Astrocyte (in vitro differentiated cells and primary cell): ENCODE data around the gene NAALADL1. TPM values are rescaled to one million over a fixed set of nuclear protein-coding genes. Genes with fewer than 3 reads are reported as not detected.

Source experiments
- DNase-seq: peaks from one replicate; pipeline ENCODE4 v3.0.0-alpha.2; 2010; ENCODE audit warnings: low read depth
- FAIRE-seq: peaks from 2 replicates; lab custom pipeline; 2011; peaks lifted over from hg19 to GRCh38; lab: Jason Lieb, UNC
- H2AFZ ChIP-seq: 2 replicates; pipeline ENCODE4 v1.6.0; 2012; ENCODE audit warnings: low read depth, low read length, inconsistent platforms
- H3K27ac ChIP-seq: 2 replicates; pipeline ENCODE4 v1.5.1; 2011; ENCODE audit warnings: low read depth, low read length, inconsistent platforms
- H3K27me3 ChIP-seq: 2 replicates; pipeline ENCODE4 v1.6.0; 2011; ENCODE audit warnings: low read length, inconsistent platforms; ENCODE audit not compliant: insufficient read depth
- H3K36me3 ChIP-seq: 2 replicates; pipeline ENCODE4 v1.5.1; 2011; ENCODE audit warnings: low read length, inconsistent platforms; ENCODE audit not compliant: insufficient read depth
- H3K4me1 ChIP-seq: 2 replicates; pipeline ENCODE4 v1.5.1; 2011; ENCODE audit warnings: low read length, inconsistent platforms; ENCODE audit not compliant: insufficient read depth
- H3K4me2 ChIP-seq: 2 replicates; pipeline ENCODE4 v1.6.0; 2012; ENCODE audit warnings: low read length, inconsistent platforms
- H3K4me3 ChIP-seq: 2 replicates; pipeline ENCODE4 v1.5.1; 2011; ENCODE audit warnings: low read depth, mild to moderate bottlenecking, low read length, inconsistent platforms; ENCODE audit not compliant: insufficient read depth
- H3K79me2 ChIP-seq: 2 replicates; pipeline ENCODE4 v1.6.0; 2012; ENCODE audit warnings: mild to moderate bottlenecking, low read length, inconsistent platforms; ENCODE audit not compliant: insufficient read depth
- H3K9ac ChIP-seq: 2 replicates; pipeline ENCODE4 v1.6.0; 2012; ENCODE audit warnings: mild to moderate bottlenecking, low read length, inconsistent platforms
- H3K9me3 ChIP-seq: 2 replicates; pipeline ENCODE4 v1.5.1; 2012; ENCODE audit warnings: low read depth, mild to moderate bottlenecking, low read length, inconsistent platforms; ENCODE audit not compliant: insufficient read depth
- H4K20me1 ChIP-seq: 2 replicates; pipeline ENCODE4 v1.6.0; 2012; ENCODE audit warnings: low read length, inconsistent platforms; ENCODE audit not compliant: insufficient read depth
- H3K27ac Mint-ChIP-seq: one replicate; pipeline ENCODE4 v1.8.0; 2021; ENCODE audit warnings: mild to moderate bottlenecking, mixed read lengths; ENCODE audit not compliant: unreplicated experiment
- H3K27me3 Mint-ChIP-seq: one replicate; pipeline ENCODE4 v1.8.0; 2021; ENCODE audit warnings: low read depth, mixed read lengths; ENCODE audit not compliant: unreplicated experiment
- H3K36me3 Mint-ChIP-seq: one replicate; pipeline ENCODE4 v1.8.0; 2021; ENCODE audit warnings: low read depth, mixed read lengths; ENCODE audit not compliant: unreplicated experiment
- H3K4me1 Mint-ChIP-seq: one replicate; pipeline ENCODE4 v1.8.0; 2021; ENCODE audit warnings: low read depth, mixed read lengths; ENCODE audit not compliant: unreplicated experiment
- H3K4me3 Mint-ChIP-seq: one replicate; pipeline ENCODE4 v1.8.0; 2021; ENCODE audit warnings: mild to moderate bottlenecking, moderate library complexity, mixed read lengths; ENCODE audit not compliant: unreplicated experiment
- H3K9me3 Mint-ChIP-seq: one replicate; pipeline ENCODE4 v1.8.0; 2021; ENCODE audit warnings: mild to moderate bottlenecking, mixed read lengths; ENCODE audit not compliant: unreplicated experiment
- EZH2 ChIP-seq: IDR thresholded peaks from 2 replicates; pipeline ENCODE4 v1.6.1; 2012; ENCODE audit warnings: mild to moderate bottlenecking, low read length, inconsistent platforms; ENCODE audit not compliant: insufficient read depth
- total RNA-seq: library from RNA; stranded (reverse); gene quantifications from 2 replicates; pipeline ENCODE4 v1.2.1, GENCODE V29; 2021
- TF ChIP-seq, protein P1 (sequence below): IDR thresholded peaks from 2 replicates; pipeline ENCODE4 v1.5.1; 2011; ENCODE audit warnings: low read depth, mild to moderate bottlenecking, inconsistent platforms, low read length, moderate library complexity; ENCODE audit not compliant: insufficient read depth

The NAALADL1 gene
- total RNA-seq, 1 donor from 2014 or later = not detected

DNA sequence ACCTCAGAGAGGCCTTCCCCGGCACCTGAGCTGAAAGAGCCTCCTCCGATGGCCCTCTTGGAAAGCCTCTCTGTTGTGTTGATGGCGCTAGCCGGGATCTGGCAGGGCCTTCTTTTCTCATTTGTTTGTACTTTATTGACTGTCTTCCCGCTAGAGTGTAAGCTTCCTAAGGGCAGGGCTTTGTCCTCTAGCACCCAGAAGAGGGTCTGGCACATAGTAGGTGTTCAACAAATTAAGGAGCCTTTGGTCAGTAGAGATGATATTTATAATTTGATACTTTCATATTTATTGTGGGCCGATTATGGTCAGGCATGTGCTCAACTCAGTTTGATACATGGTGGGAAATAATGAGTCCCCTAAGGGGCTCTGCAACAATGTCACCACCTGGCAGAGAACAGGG is 40.4 kb downstream of the NAALADL1 start:
- H3K4me2 ChIP-seq = no peak overlapping the region
- no peak overlapping the region for H3K4me3 Mint-ChIP-seq
- H3K9me3 ChIP-seq = no peaks in the 10 kb centered on the region
- H3K79me2 ChIP-seq = peaks cover 19% of the 10 kb centered on the region
- FAIRE-seq = no peak
- no peaks in the 10 kb centered on the region for H3K9me3 Mint-ChIP-seq
- H3K4me1 Mint-ChIP-seq = peaks cover 5% of the 10 kb centered on the region
- TF ChIP-seq, protein P1, sequence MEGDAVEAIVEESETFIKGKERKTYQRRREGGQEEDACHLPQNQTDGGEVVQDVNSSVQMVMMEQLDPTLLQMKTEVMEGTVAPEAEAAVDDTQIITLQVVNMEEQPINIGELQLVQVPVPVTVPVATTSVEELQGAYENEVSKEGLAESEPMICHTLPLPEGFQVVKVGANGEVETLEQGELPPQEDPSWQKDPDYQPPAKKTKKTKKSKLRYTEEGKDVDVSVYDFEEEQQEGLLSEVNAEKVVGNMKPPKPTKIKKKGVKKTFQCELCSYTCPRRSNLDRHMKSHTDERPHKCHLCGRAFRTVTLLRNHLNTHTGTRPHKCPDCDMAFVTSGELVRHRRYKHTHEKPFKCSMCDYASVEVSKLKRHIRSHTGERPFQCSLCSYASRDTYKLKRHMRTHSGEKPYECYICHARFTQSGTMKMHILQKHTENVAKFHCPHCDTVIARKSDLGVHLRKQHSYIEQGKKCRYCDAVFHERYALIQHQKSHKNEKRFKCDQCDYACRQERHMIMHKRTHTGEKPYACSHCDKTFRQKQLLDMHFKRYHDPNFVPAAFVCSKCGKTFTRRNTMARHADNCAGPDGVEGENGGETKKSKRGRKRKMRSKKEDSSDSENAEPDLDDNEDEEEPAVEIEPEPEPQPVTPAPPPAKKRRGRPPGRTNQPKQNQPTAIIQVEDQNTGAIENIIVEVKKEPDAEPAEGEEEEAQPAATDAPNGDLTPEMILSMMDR = no peak
- TF ChIP-seq EZH2 = no peak
- peaks cover 18% of the 10 kb centered on the region for H3K36me3 Mint-ChIP-seq
- H3K4me1 ChIP-seq = peaks cover 10% of the 10 kb centered on the region
- no peaks in the 10 kb centered on the region for H3K27me3 ChIP-seq
- no peaks in the 10 kb centered on the region for H3K36me3 ChIP-seq
- H3K27ac ChIP-seq = no peak overlapping the region
- DNase-seq = no peak
- H3K9ac ChIP-seq = no peak overlapping the region
- peaks cover 2% of the 10 kb centered on the region for H3K27me3 Mint-ChIP-seq
- no peak overlapping the region for H3K27ac Mint-ChIP-seq
- no peaks in the 10 kb centered on the region for H4K20me1 ChIP-seq
- no peak overlapping the region for H2AFZ ChIP-seq
- no peak overlapping the region for H3K4me3 ChIP-seq

GRCh38 chr11:65016705-65017104 is 41.6 kb downstream of the NAALADL1 start:
- no peaks in the 10 kb centered on the region for H3K9me3 ChIP-seq
- H3K4me2 ChIP-seq = no peak overlapping the region
- no peak overlapping the region for H2AFZ ChIP-seq
- no peak overlapping the region for H3K4me3 ChIP-seq
- H3K27ac ChIP-seq = no peak overlapping the region
- peak overlapping the region; percentile 61 for H3K4me3 Mint-ChIP-seq
- peaks cover 10% of the 10 kb centered on the region for H3K4me1 ChIP-seq
- peaks cover 6% of the 10 kb centered on the region for H3K4me1 Mint-ChIP-seq
- no peaks in the 10 kb centered on the region for H3K27me3 ChIP-seq
- FAIRE-seq (no peak), DNase-seq (no peak)
- H3K27me3 Mint-ChIP-seq = no peaks in the 10 kb centered on the region
- H3K79me2 ChIP-seq = peaks cover 19% of the 10 kb centered on the region
- H3K36me3 ChIP-seq = no peaks in the 10 kb centered on the region
- peaks cover 9% of the 10 kb centered on the region for H3K36me3 Mint-ChIP-seq
- no peak for TF ChIP-seq EZH2
- TF ChIP-seq, protein P1 = no peak
- no peak overlapping the region for H3K27ac Mint-ChIP-seq
- no peaks in the 10 kb centered on the region for H4K20me1 ChIP-seq
- no peaks in the 10 kb centered on the region for H3K9me3 Mint-ChIP-seq
- H3K9ac ChIP-seq = no peak overlapping the region

GRCh38 chr11:65014726-65015227 is 43.6 kb downstream of the NAALADL1 start:
- TF ChIP-seq, protein P1 = no peak
- no peak for TF ChIP-seq EZH2
- no peaks in the 10 kb centered on the region for H3K36me3 ChIP-seq
- H3K9me3 ChIP-seq = no peaks in the 10 kb centered on the region
- peak overlapping the region; percentile 96 for H3K9ac ChIP-seq
- H3K9me3 Mint-ChIP-seq = no peaks in the 10 kb centered on the region
- peak overlapping the region; percentile 84 for H3K4me3 Mint-ChIP-seq
- no peaks in the 10 kb centered on the region for H4K20me1 ChIP-seq
- no peaks in the 10 kb centered on the region for H3K27me3 Mint-ChIP-seq
- peaks cover 7% of the 10 kb centered on the region for H3K36me3 Mint-ChIP-seq
- H3K4me3 ChIP-seq = peak overlapping the region; percentile 80
- peak overlapping the region; percentile 94 for H2AFZ ChIP-seq
- H3K4me2 ChIP-seq = peak overlapping the region; percentile 98
- H3K79me2 ChIP-seq = peaks cover 19% of the 10 kb centered on the region
- no peak for DNase-seq
- peaks cover 10% of the 10 kb centered on the region for H3K4me1 ChIP-seq
- no peak for FAIRE-seq
- H3K4me1 Mint-ChIP-seq = peaks cover 6% of the 10 kb centered on the region
- peak overlapping the region; percentile 98 for H3K27ac ChIP-seq
- no peaks in the 10 kb centered on the region for H3K27me3 ChIP-seq
- H3K27ac Mint-ChIP-seq = peak overlapping the region; percentile 80
